ACHN (cell line): ENCODE results near the gene NET1.
"Not testable (repeated sequence)": the region's sequence is repeated elsewhere in the genome, so short reads cannot be mapped to it uniquely, and the experiment has no call there.

ENCODE experiments used
- DNase-seq: peaks from one replicate; pipeline ENCODE4 v3.0.0-alpha.2; 2015
- in situ Hi-C: cut with HindIII; loops from 2 replicates; pipeline ENCODE4 v1.10.0; 2017; ENCODE audit warnings: low sequenced_read_pairs, low pct_ligation_motif_present, low pct_unique_long_range_greater_than_20kb

The NET1 gene

GRCh38 chr10:5412277-5412941, at the start of gene NET1:
TSS of gene NET1 (plus strand) at chr10:5412557. CDS start at chr10:5412693, 136 bp downstream.
- DNase-seq = peak; percentile 88
- in situ Hi-C loops = no loop called here

GRCh38 chr10:5362873-5363272, 49.5 kb upstream of the NET1 start:
- DNase-seq = no peak
- in situ Hi-C loops = no loop called here

- in situ Hi-C loops = no loop called here
Observed at GRCh38 chr10:5364374-5364773, 48.0 kb upstream of the NET1 start.

DNA sequence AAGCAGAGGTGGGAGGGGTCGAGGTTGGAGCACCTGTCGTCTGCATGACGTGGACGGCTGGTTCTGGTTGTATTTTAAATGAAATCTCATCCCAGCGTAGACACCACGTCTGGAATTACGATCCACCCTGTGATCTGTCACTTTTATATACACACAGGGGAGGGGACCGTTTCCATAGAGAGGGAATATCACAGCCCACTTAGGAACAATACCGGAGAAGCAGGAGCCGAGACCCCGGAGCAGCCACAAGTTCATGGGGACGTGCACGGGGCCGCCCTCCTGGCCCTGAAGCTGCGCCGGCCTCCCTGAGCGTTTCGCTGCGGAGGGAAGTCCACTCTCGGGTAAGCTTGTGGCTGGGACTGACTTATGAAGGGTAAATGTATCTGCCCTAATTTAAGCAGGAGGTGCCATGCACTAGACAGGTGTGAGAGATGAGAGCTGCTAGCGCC, 47.4 kb upstream of the NET1 start, which contains the start of gene UCN3:
UCN3 (plus strand) TSS at position 77 of the 449 bp plus-strand sequence. CDS start 8,755 bp downstream, outside the sequence.
- in situ Hi-C loops = no loop called here

More at GRCh38 chr10:5364374-5364773, 48.0 kb upstream of the NET1 start:
- no peak for DNase-seq

DNA sequence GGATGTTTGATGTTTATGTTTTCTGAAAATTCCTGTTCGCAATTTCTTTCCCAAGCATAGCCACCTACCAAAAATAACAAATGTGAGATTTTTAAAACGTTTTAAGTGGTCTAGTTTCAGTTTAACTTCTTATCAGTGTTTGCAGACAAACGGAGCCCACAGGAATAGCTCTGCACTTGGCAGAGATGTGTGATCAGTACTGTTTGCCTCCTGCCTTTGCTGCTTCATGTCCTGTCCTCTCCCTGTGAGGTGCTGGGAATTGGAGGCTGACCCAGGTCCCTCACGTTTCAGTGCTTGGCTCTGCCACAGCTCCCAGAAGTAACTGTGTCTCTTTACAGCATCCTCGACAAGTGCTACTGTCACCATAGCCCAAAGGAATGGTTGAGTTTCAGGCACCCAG, 46.4 kb upstream of the NET1 start:
- no peak for DNase-seq
- in situ Hi-C loops = no loop called here

More for the DNA sequence above, 47.4 kb upstream of the NET1 start, which contains the start of gene UCN3:
- DNase-seq = no peak

DNA sequence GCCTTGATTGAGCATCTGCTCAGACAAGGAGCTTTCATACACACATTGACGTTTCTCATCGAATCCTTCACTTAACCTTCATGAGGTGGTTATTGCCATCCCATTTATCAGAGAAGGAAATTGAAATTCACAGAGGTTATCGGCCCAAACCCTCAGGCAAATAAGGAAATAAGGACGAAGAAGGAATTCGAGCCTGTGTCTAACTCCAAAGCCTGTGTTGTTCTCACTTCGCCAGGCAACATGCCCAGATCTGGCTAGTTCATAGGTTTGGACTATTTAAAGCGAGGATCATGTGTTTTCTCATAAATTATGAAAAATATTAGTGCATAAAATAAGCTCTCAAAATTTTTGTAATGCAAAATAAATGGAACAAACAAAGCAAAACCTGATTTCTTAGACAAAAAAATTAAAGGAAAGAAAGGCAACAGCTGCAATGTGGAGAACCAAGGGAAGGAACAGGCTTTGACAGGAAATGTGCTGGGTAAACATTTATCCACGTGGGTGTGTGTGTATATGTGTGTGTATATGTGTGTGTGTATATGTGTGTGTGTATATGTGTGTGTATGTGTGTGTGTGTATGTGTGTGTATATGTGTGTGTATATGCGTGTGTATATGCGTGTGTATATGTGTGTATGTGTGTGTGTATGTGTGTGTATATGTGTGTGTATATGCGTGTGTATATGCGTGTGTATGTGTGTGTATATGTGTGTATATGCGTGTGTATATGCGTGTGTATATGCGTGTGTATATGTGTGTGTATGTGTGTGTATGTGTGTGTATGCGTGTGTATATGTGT, 42.8 kb upstream of the NET1 start:
- in situ Hi-C loops = no loop called here
- DNase-seq = no peak

DNA sequence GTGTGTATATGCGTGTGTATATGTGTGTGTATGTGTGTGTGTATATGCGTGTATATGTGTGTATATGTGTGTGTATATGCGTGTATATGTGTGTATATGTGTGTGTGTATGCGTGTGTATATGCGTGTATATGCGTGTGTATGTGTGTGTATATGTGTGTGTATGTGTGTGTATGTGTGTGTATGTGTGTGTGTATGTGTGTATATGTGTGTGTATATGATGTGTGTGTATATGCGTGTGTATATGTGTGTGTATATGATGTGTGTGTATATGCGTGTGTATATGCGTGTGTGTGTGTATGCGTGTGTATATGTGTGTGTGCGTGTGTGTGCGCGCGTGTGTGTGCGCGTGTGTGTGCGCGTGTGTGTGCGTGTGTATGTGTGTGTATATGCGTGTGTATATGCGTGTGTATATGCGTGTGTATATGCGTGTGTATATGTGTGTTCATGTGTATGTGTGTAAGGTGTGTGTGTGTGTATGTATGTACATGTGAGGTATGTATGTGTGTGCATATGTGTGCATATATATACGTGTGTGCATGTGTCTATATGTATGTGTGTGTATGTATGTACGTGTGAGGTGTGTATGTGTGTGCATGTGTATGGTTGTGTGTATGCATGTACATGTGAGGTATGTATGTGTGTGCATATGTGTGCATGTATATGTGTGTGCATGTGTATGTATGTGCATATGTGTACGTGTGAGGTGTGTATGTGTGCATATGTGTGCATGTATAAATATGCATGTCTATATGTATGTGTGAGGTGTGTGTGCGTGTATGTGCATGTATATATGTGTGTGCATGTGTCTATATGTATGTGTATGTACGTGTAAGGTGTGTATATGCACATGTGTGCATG, 41.6 kb upstream of the NET1 start:
- DNase-seq = no peak
- in situ Hi-C loops = no loop called here

DNA sequence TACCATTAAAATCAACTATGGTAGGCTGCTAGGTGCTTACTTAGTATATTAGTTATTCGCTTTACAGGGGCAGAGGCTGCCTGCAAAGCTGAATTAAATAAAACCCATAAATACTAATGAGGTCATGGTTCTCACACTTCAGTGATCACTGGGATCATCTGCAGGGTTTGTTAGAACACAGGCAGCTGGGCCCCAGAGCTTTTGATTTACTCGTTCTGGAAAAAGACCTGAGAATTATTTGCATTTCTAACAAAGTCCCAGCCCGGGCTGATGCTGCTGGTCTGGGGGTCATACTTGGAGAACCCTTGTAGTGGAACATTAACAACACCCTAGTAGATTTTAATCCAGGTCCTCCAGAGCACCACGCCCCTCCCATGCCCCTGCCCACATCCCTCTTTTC, 39.0 kb upstream of the NET1 start:
- no peak for DNase-seq
- in situ Hi-C loops = no loop called here

DNA sequence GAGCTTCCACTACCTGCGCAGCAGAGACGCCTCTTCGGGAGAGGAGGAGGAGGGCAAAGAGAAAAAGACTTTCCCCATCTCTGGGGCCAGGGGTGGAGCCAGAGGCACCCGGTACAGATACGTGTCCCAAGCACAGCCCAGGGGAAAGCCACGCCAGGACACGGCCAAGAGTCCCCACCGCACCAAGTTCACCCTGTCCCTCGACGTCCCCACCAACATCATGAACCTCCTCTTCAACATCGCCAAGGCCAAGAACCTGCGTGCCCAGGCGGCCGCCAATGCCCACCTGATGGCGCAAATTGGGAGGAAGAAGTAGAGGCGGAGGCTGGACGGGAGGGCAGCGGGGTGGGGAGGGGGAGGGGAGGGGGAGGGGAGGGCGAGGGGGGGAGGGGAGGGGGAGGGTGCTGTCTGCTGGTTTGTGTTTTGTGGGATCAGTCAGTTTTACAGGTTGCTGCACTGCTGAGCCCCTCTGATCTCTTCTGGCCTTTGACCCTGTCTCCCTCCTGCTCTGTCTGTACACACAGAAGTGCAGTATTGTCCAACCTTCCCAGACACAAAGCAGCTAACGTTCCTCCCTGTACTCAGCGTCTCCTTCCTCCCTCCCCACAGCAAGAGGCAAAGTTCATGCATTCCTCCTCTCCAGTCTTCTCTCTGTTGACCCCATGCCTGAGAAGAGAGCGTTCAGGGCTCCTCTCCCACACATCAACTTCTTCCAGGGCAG, 38.3 kb upstream of the NET1 start:
- in situ Hi-C loops = no loop called here
- no peak for DNase-seq

GRCh38 chr10:5376450-5376849, 35.9 kb upstream of the NET1 start:
- in situ Hi-C loops = no loop called here
- no peak for DNase-seq

GRCh38 chr10:5379202-5379601, 33.2 kb upstream of the NET1 start:
- in situ Hi-C loops, DNase-seq: not testable (repeated sequence)

GRCh38 chr10:5380395-5380794, 32.0 kb upstream of the NET1 start:
- in situ Hi-C loops, DNase-seq: not testable (repeated sequence)

DNA sequence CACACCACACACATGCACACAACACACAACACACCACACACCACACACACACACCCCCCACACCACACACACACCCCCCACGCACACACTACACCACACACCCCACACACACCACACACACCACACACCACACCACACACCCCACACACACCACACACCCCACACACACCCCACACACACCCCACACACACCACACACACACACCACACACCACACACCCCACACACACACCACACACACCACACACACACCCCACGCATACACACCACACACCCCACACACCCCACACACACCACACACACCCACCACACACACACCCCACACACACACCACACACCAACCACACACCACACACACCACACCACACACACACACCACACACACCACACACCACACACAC, 31.2 kb upstream of the NET1 start:
- in situ Hi-C loops = no loop called here
- no peak for DNase-seq

GRCh38 chr10:5385224-5385623, 27.1 kb upstream of the NET1 start:
- in situ Hi-C loops = no loop called here

DNA sequence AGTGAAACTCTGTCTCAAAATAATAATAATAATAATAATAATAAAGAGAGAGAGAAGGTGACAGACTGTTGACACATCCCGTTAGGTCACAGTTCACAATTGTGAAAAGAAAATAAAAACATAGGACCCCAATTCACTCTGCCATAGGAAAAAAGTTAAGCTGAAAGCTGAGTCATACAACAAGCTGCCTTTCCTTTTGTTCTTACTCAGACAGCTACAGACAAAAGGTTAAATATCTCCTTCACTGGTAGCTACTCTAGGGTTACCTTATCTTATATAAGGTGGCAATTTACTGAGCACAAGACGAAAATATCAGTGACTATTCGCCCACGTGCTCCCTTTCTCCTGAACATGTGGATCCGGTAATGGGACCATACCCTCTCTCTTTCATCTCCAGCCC, 25.2 kb upstream of the NET1 start:
- no peak for DNase-seq
- in situ Hi-C loops = no loop called here

More at GRCh38 chr10:5385224-5385623, 27.1 kb upstream of the NET1 start:
- DNase-seq = no peak

GRCh38 chr10:5390607-5391205, 21.7 kb upstream of the NET1 start:
- in situ Hi-C loops = no loop called here
- DNase-seq = no peak

DNA sequence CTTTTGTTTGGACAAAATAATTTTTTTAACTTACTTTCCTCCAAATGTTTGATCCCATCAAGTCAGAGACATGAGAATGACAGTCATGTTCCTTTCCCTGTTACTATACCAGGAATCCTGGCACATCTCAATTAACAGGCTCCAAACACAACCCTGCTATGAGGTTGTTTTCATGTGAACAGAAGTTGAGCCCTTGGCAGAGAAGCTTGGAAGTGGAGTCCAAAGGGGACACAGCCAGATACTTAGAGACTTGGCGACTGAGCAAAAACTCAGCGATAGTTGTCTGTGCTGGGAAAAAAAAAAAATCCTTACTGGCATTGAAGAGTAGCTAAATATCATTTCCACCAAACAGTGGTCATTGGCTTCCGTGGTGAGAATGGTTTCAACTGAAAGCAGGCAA, 20.6 kb upstream of the NET1 start:
- no peak for DNase-seq
- in situ Hi-C loops = no loop called here

- in situ Hi-C loops = no loop called here
- no peak for DNase-seq
Observed at GRCh38 chr10:5393529-5393928, 18.8 kb upstream of the NET1 start.
